IPS DF 19.7 (cell line): ENCODE results near the gene ZC3HAV1L.
"Not testable (repeated sequence)": the region's sequence is repeated elsewhere in the genome, so short reads cannot be mapped to it uniquely, and the experiment has no call there.

Experiments
- DNase-seq: peaks from one replicate; pipeline ENCODE4 v3.0.0-alpha.2; 2013; ENCODE audit warnings: low read depth, low spot score

ZC3HAV1L gene

DNA sequence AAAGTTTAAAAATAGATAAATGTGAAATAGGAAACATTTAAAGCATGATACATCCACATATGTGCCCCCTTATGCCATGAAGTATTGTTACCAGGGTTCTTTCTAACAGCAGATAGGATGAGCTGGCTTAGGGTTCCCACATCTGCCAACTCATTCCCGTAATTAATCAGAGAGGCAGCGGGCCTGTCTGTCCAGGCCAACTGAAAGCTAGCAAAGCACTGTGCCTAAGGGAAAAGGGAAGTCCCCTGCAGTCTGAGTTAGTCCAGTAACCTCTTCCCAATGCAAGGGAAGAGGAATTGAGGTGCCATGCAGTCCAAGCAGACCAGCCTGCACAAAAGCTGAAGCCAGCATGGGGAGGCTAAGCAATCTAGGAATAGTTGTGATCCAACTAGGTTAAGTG lies 18.3 kb upstream of the ZC3HAV1L start:
- no peak for DNase-seq

DNA sequence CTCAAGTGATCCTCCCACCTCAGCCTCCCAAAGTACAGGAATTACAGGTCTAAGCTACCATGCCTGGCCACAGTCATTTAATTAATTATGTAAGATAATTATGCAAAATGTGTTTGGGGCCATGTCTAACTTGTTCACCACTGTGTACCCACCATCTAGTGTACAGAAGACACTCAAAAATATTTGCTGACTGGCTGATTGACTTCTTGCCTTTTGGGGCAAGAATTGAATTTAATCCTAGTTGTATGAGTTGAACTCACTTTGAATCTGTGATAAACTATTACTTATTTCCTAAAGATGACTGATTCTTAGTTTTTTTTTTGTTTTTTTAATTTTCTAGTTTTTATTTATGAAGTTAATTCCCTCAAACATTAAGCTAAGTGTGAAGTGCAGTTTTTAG lies 15.8 kb upstream of the ZC3HAV1L start:
- DNase-seq = no peak

DNA sequence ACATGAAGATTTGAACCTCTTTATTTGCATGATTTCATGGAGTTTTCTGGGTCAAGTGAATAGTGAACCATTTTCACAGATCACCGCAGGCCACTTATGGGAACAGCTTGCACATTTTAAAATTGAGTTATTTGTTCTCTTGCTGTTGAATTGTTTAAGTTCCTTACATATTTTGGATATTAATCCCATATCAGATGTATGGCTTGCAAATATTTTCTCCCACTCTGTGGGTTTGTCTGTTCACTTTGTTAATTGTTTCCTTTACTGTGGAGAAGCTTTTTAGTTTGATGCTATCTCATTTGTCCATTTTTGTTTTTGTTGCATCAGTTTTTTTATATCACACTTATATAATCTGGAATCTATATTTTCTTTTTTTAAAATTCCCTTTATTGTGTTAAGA lies 14.1 kb upstream of the ZC3HAV1L start:
- no peak for DNase-seq

DNA sequence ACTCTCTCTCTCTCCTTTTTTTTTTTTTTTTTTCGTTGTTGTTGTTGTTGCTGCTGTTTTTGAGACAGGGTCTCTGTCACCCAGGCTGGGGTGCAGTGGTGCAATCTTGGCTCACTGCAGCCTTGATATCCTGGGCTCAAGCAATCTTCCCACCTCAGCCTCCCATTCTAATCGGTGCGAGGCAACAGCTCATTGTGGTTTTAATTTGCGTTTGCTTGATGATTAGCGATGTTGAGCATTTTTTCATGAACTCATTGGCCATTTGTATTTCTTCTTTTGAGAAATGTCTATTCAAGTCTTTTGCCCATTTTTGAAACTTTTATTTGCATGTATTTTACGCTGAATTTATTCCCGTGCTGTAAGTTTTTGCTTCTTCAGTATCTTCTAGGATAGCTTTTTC lies 13.3 kb upstream of the ZC3HAV1L start:
- no peak for DNase-seq

DNA sequence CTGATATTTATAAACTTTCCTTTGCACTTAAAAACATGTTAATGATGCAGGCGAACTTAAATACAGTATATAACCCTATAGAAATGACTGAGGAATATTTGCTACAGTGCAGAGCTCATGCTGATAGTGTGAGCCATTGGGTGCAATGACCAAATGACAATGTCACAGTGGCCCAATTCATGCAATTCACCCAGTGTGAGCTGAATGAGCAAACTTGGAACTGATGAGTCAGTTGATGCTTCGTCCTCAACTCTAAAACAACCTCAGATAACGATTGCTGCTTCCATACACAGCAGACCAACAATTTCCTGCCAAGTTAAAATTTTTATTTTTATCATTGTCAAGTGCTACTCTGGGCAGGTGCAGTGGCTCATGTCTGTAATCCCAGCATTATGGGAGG lies 12.1 kb upstream of the ZC3HAV1L start:
- DNase-seq = no peak

DNA sequence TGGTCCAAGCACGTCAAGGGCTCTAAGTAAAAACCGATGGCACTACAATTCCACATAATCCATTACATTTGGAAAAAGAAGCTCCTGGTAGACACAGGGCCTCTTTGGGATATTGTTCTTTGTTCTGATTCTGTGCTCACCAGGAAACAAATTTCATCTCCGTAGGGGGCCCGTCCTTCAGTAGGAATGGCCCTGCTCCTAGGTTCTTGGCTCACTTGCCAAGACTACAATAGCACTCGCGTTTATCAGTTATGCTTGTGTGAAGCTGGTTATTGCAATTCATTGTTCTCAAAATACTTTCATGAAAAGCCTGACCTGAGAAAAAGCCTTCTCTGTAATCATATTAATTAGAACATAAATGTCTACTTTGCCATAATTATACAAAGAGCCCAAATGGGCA lies 10.3 kb upstream of the ZC3HAV1L start:
- DNase-seq = no peak

DNA sequence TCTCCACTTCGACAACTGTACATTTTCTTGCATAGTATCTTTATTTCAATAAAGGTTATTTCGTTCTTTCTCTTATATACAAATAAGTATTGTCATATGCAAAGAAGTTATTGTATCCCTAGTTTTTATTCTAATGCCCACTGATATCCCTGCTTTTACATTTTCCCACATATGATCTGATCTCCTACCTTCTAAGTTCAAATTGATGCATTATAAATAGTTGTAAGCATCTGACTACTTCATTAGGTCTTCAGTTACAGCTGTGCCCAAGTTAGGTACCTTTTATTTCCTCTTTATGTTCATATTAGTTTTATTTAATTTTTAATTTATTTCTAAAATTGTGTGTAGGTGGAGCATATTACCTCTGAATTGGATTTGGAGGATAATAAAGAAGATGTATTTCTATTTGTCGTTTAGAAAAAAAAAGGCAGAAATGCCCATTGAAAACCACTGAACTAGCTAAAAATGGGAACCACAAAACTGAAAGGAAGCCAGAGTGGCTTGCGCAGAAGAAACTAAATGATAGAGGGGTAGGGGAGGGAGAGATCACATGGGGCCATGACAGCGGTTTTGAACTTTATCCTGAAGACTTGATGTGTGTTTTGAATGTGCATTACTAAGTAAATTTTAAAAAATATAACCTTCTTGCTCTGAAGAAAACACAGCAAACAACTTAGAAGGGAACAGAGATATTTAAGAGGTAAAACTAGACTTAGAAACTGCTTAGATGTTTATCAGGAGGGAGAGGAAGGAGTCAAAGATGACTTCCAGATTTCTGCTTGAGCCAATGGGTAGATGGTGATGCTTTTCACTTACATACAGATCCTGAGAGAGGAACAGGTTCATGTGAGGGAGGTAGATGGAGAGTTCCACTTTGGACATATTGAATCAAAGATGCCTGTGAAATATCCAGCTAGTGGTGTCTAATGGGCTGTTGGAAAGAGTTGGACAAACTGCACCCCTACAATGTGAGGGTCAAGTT lies 9.3 kb upstream of the ZC3HAV1L start:
- no peak for DNase-seq

DNA sequence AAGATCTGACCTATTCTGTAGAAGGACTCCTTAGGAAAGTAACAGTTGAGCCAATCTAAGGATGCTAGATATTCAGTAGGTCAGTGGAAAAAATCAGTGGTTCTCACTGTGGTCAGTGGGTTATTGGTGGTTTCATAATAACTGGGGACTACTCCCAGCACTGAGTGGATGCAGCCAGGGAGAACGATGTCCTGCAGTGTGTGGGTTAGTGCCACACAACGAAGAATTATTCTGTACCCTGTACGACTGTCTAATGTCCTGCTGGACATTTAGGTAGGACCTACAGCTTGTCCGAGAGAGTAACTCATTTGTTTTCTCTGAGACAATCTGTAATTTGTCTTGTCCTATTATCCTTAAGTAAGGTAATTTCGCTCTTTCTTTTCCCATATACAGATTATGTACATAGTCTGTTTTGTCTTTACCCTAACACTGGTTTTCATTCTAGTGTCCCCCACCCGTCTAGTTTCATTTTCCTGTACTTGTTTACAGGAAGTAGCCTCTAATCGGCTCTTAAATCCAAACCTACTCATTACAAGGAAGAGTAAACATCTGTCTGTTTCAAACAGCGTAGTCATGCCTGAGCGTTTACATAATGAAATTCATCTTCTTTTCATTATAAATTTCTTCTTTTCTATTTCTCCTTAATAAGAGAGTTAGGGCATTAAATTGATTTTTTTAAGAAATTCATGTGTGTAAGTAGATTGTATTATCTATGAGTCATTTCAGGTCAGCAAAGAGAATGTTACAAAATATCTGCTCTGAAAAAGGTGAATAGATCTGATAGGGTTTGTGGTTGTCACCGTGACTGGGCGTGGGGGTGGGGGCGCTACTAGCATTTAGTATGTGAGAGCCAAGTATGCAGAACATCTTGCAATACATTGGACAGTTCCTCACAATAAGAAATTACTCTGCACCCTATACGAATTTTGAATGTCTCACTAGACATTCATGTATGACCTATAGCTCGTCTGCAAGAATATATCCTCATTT lies 8.3 kb upstream of the ZC3HAV1L start:
- no peak for DNase-seq

DNA sequence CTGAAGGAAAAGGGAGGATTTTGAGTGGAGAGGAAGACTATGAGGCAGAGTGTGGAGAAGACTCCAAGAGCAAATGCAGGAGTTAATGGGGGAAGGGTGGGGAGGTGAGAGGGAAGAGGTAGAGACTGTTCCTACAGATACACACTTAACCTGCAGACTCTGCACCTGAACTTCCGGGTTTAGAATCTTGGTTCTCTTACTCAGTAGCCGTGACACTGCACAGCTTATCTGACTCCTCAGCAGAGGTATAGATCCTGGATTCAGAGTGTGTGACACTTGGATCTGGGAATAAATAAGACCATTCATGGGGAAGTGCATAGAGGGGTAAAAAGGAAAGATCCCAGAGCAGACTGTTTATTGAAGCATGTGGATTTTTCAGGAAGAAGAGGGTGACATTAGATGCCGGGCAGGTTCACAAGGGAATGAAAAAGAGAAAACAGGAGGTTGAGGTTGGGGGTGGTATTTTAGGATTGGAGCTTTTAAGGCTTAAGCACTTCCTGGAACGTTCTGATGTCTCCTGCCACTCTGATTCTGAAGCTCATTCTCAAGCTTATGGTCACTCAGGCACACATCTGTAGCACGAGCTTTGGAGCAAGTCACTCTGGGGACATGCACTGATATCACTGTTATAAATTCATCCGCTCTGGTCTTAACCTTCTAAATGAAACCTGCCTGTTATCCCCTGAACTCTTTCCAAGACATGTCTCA lies 5.7 kb upstream of the ZC3HAV1L start:
- no peak for DNase-seq

DNA sequence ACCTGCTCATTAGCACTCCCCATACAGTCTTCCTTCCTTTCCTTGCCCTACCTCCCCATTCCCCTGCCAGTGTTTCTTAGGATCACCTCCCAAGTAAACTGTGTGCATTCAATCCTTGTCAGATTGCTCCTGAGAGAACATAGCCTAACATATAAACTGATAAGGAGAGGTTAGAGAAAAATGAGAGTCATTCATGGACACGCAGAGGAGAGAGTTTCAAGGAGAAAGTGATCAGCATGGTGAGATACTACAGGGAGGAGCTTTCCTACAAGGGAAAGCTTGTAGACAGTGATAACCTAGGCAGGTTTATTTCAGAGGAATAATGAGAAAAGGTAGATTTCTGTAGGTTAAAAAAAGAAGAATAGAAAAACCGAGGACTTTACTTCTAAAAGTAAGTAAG lies 2.8 kb upstream of the ZC3HAV1L start:
- no peak for DNase-seq

DNA sequence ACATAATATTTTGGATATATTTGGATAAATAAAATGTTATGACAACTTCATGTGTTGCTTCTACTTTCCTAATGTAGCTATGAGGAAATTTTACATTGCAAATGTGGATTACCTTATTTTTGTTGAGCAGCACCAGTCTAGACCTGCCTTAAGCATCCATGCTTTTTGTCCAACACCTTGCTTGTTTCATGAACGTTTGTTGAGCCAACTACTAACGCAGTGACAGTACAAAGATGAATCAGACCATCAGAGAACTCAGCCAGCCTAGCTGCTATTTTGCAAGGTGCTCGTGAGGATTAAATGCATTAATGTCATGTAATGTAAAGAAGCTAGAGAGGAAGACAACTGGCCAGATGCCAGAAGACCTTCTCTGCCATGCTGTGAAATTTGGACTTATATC lies 1.1 kb upstream of the ZC3HAV1L start:
- no peak for DNase-seq

DNA sequence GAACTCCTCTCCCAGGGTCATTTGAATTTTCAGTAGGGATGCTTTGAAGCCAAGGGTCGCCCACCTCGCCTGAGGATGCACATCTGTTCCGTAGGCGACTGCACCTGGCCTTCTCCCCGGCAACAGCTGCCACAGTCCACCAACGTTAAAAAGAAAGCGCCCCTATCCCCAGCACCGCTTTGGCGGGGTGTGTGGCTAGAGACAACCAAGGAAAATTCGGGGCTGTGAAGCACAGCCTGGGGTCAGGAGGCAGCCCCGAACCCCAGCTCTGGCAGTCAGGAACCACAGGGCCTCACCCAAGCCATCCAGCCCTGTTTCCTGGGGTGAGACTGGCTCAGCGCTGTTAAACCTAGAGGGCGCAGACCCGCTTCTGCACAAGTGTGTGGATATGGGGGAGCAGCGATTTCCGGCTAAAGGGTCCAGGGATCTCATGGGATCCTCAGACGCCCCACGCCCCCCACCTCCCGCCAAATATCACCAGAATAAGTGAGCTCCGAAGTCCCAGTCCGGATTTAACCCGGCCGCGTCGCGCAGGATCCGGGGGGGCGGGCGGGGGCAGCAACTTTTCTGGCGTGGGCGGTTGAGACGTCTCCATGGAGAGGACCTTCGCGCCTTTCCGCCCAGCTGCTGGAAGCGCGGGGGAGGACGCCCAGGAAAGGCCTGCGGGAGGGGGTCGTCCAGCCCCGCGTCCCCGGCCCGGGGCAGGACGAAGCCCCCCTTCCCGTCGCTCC lies 822 bp downstream of the ZC3HAV1L start:
- no peak for DNase-seq

DNA sequence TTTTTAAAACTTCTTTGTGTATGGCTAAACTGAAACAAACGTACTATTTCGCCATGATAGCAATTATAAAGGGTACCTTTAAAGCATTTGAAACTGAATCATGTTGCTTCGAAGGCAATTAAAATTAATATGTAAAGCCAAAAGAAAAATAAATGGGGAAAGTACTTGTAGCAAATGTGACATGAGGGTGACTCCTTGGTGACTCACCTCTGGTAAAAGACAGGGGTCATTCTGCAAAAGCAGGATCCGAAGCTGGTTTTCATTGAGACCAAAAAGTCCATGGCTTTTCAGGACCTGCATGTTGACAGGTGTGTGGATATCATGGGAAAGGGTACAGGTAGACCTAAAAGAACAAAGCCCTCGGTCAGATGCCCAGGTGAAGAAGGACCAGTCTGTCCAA lies 1.5 kb downstream of the ZC3HAV1L start:
- DNase-seq = no peak

DNA sequence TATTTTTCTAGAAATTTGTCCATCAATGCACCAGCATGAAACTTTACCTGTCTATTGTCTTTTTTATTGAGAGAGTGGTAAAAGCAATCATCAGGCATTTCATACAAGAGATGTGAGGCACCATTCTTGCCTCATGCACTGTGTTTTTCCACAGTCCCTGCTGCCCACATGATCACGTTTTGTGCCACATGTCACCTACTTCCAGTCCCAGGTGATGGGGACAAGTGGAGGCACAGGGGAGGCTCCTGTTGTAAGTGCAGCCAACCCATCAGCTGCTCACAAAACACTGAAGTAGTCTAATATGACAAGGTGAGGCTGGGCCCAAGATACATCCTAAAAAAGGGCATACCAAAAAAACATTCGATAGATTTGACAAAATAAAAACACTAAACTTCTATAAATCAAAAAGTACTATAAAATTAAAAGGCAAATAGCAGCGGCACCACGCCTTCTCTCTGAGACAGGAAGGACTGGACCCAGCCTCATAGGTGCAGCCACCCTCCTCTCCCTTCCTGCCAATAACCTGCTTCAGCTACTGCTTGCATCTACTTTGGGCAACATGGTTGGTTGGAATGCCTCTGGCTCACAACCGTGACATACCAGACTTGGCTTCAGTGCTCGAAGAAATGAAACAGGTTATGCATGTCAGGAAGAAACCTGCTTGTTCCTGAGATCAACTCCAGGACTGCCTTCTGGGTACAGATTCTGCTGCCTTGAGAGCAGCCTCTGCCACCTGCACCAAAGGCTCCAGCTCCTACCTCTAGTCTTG lies 2.3 kb downstream of the ZC3HAV1L start:
- DNase-seq = no peak

DNA sequence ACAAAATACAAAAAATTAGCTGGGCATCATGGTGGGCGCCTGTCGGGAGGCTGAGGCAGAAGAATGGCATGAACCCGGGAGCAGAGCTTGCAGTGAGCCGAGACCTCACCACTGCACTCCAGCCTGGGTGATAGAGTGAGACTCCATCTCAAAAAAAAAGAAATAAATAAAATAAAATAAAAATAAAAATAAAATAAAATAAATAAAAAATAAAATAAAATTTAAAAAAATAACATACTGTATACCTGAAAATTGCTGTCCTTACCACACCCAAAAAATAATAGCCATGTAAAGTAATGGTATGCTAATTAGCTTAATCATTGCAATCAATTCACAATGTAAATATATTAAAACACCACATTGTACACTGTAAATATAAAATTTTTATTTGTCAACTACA lies 3.4 kb downstream of the ZC3HAV1L start:
- no peak for DNase-seq

DNA sequence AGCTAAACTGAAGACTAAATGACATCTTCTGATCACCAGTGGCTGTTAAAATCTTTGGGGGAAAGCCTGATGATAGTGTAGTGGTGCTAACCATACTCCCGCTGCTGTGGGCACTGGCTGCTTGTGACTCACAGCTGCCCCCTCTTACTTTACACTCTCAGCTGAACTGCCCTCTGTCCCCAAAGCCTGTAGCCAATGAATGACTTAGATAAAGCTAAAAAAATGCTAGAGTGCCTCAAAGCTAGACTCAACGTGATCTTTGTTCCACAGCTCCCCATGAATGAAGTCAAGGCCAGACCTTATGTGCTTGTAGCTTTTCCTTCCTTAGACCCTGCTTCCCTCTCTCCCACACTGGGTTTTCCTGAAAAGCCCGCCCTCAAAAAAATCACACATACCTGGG lies 6.5 kb downstream of the ZC3HAV1L start:
- no peak for DNase-seq

DNA sequence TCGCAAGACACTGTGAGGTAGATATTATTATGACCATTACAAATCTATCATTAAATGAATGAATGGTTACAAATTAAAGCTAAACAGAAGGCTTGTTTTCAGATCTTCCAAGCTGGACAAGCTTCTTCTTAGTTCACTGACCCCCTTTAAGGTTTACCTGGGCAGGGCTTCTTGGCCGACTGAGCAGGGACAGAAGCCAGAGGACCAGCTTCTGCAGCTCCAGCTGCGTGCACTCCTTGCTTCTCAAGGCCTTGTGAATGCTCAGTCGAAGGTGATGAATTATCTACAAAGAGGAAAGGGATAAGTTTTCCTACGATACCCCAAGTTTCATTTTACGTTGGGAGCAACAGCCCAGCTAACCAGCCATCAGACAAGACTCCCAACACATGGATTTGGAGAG lies 9.3 kb downstream of the ZC3HAV1L start:
- no peak for DNase-seq

DNA sequence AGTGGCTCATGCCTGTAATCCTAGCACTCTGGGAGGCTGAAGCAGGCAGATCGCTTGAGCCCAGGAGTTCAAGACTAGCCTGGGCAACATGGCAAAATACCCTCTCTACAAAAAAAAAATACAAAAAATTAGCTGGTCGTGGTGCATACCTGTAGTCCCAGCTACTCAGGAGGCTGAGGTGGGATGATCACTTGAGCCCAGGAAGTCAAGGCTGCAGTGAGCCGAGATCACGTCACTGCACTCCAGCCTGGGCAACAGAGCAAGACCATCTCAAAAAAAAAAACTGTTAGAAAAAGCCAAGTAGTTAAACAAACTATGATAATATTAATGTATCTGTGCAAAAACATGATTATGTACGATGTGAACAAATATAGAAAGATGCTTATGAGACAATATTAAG lies 10.0 kb downstream of the ZC3HAV1L start:
- DNase-seq = not testable (repeated sequence)

DNA sequence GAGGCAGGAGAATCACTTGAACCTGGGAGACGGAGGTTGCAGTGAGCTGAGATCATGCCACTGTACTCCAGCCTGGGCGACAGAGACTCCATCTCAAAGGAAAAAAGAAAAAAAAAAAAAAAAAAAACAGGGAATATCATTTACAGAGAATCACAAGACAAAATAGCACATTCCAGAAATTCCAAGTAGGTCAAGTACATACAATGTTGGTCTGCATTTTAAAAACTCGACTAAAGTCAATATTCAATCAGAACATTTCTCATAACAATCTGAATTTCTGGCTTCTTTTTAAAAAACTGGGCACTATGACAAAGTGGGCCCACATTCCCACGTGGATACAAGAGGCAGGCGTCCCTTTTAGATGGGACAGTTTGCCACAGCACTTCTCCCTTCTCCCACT lies 12.8 kb downstream of the ZC3HAV1L start:
- DNase-seq = no peak

DNA sequence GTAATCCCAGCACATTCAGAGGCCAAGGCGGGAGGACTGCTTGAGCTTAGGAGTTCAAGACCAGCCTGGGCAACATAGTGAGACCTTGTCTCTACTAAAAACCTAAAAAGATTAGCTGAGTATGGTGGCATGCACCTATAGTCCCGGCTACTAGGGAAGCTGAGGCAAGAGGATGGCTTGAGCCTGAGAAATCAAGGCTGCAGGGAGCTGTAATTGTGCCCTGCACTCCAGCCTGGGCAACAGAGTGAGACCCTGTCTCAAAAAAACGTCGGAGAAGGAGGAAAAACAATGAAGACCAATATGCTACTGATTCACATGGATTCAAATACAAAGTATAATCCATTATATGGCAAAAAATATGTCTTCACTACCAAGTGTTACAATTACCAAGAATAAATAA lies 13.6 kb downstream of the ZC3HAV1L start:
- no peak for DNase-seq
